ENCODE measurements around the gene UROC1. TPM values are rescaled to one million over a fixed set of nuclear protein-coding genes. Genes with fewer than 3 reads are reported as not detected.

Gene UROC1
- polyA plus RNA-seq, 1 of the 3 experiments (the other 2 are of a cell fraction), result not detected

- no peak for TF ChIP-seq MEF2A (IDR thresholded peaks at IDR 0.05; ENCODE audit: borderline replicate concordance, low read depth)
- TF ChIP-seq FOXM1 (IDR thresholded peaks at IDR 0.05; ENCODE audit: low read depth), result no peak
Measured at GRCh38 chr3:126475413-126476114, 42.0 kb downstream of the UROC1 start, which contains the start of gene ZXDC (continued).

GRCh38 chr3:126474498-126475412, 42.8 kb downstream of the UROC1 start:
- 52% methylated on average over 15 of the region's 72 CpGs for WGBS (ENCODE audit: low lambda C conversion rate)
- ChIA-PET CTCF (interaction anchor here (0.7 to 2.6 kb wide), 17 partner anchors 9 to 1835 kb away, joined by 3 to 20 read pairs (median 5); no protein-coding TSS in a partner anchor), POLR2A (no interaction called here)
- Histone ChIP-seq H3K9me2 (no peaks in the 10 kb centered on the region), H3K9ac (peak overlapping the region; percentile 64), H3K79me2 (ENCODE audit: insufficient read depth) (peaks cover 52% of the 10 kb centered on the region), H3K4me3 (ENCODE audit: low read depth in 2 of 2, low read length in 1 of 2) (peak overlapping the region; percentile 84 to 88), H4K20me1 (ENCODE audit: insufficient read depth) (peaks cover 43% of the 10 kb centered on the region), H3K27ac (ENCODE audit: low read depth in 2 of 2, low read length in 1 of 2) (peak overlapping the region; percentile 38 to 91; a peak in 3 of 4 replicates), H3K4me2 (peak overlapping the region; percentile 92), H3K4me1 (ENCODE audit: control insufficient read depth in 1 of 2, insufficient read depth in 2 of 2, low read depth in 1 of 2, low read length in 1 of 2) (peaks cover 20 to 36% of the 10 kb centered on the region in 2 experiments), H3K9me3 (no peaks in the 10 kb centered on the region), H2AFZ (ENCODE audit: low read depth) (no peak overlapping the region), H3F3A (replicated peaks; ENCODE audit: insufficient read depth) (peaks cover 6% of the 10 kb centered on the region), H3K27me3 (ENCODE audit: insufficient read depth) (no peaks in the 10 kb centered on the region), H3K36me3 (replicated peaks in 1 of 2; ENCODE audit: control insufficient read depth in 1 of 2, insufficient read depth in 2 of 2, low read length in 1 of 2) (peaks cover 23 to 25% of the 10 kb centered on the region in 2 experiments)
- peak; percentile 69 for DNase-seq
- TF ChIP-seq JUND (IDR thresholded peaks at IDR 0.05) (no peak), SIN3A (IDR thresholded peaks at IDR 0.05; ENCODE audit: borderline replicate concordance, low read depth, low read length) (no peak), GABPA (IDR thresholded peaks at IDR 0.05; ENCODE audit: low read depth) (no peak), MAX (IDR thresholded peaks at IDR 0.05; ENCODE audit: low read depth) (0 out of 2 replicates have a peak, but pooled peaks have one; percentile 25)

DNA sequence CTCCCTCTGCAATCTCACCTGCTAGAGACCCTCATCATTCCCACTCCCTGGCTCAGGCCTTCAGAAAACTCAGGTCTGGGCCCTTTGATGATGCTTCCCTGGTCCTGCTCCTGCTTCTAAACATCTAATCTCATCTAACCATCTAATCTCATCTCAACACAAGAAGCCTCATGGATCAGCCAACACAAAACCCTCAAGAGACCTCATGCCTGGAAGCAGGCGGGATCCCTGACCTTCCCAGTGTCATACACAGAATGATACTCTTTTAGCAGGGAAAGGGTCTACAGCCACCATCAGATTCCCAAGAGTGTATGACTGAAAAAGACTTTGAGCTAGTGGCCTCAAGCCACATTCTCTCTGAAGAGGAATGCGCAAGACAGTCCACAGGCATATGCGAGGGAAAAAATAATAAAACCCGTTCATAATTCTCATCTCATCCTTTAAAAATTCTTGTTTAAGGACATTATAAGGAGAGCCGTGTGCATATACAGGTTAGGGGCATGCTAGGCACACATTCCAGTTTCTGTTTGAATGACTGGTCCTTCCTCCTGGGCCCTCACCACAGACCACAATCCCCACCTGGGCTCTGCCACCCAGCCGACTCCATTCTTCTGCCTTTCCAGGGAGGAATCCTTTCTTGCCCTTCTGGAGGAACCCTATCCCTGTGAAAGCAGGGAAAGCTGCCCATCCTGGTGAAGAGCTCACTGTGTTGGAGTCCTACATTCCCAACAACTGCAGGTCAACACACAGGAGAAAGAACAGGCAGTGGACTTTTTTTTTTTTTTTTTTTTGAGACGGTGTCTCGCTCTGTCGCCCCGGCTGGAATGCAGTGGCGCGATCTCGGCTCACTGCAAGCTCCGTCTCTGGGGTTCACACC, 44.0 kb downstream of the UROC1 start:
- Histone ChIP-seq H4K20me1 (ENCODE audit: insufficient read depth) (peaks cover 50% of the 10 kb centered on the region), H3K4me3 (ENCODE audit: low read depth in 2 of 2, low read length in 1 of 2) (peak overlapping the region; percentile 12 to 88; a peak in 1 of 4 replicates), H3K36me3 (replicated peaks in 1 of 2; ENCODE audit: control insufficient read depth in 1 of 2, insufficient read depth in 2 of 2, low read length in 1 of 2) (peaks cover 23 to 37% of the 10 kb centered on the region in 2 experiments), H3K9me3 (no peaks in the 10 kb centered on the region), H3K4me1 (ENCODE audit: control insufficient read depth in 1 of 2, insufficient read depth in 2 of 2, low read depth in 1 of 2, low read length in 1 of 2) (peaks cover 20 to 36% of the 10 kb centered on the region in 2 experiments), H3K27me3 (ENCODE audit: insufficient read depth) (no peaks in the 10 kb centered on the region), H3K9ac (no peak overlapping the region), H3K79me2 (ENCODE audit: insufficient read depth) (peaks cover 64% of the 10 kb centered on the region), H3K27ac (ENCODE audit: low read depth in 2 of 2, low read length in 1 of 2) (no peak overlapping the region), H3K9me2 (no peaks in the 10 kb centered on the region), H2AFZ (ENCODE audit: low read depth) (no peak overlapping the region), H3F3A (replicated peaks; ENCODE audit: insufficient read depth) (peaks cover 6% of the 10 kb centered on the region), H3K4me2 (peak overlapping the region; percentile 92)
- TF ChIP-seq GATA2 (CRISPR knock-in tag; IDR thresholded peaks at IDR 0.05) (no peak), USF1 (IDR thresholded peaks at IDR 0.05; ENCODE audit: borderline replicate concordance, low read depth) (no peak), FOXJ3 (CRISPR knock-in tag; IDR thresholded peaks at IDR 0.05) (no peak), FOSL2 (IDR thresholded peaks at IDR 0.05; ENCODE audit: borderline replicate concordance, low read depth) (no peak)
- ChIA-PET POLR2A (no interaction called here), CTCF (interaction anchor here (2.6 to 3.1 kb wide), 2 partner anchors 8 to 340 kb away, joined by 15 to 20 read pairs; no protein-coding TSS in a partner anchor)
- no peak for DNase-seq
- WGBS (ENCODE audit: low lambda C conversion rate), result 93% methylated on average over 14 of the region's 14 CpGs
